SK-N-SH (cell line): ENCODE data around the gene RUFY4. TPM values are rescaled to one million over a fixed set of nuclear protein-coding genes. Genes with fewer than 3 reads are reported as not detected.

Experiments
- CTCF ChIA-PET: fragments of 300-600, 350-600 bp; formaldehyde crosslinking; extraction: SDS; loops from one replicate; lab custom pipeline; 2021; lab: Yijun Ruan, JAX
- POLR2A ChIA-PET: fragments of 350-600 bp; sonication (Branson Sonifier 250); formaldehyde crosslinking; extraction: SDS; loops from one replicate; lab custom pipeline; 2020; ENCODE audit warnings: antibody characterized with exemption, inconsistent platforms; lab: Yijun Ruan, JAX
- DNase-seq: peaks from one replicate; pipeline ENCODE4 v3.0.0; 2012
- H2AFZ ChIP-seq: fragments of 200-600 bp; sonication (generic); 2 replicates; pipeline ENCODE4 v1.8.1; 2016; ENCODE audit warnings: antibody characterized with exemption, mild to moderate bottlenecking, low read depth
- H3F3A ChIP-seq: fragments of 200-600 bp; sonication (generic); replicated peaks from 2 replicates; pipeline ENCODE3; 2016; ENCODE audit warnings: antibody characterized with exemption, mild to moderate bottlenecking; ENCODE audit not compliant: insufficient read depth
- H3K27ac ChIP-seq, 2 experiments: fragments of 200-500 bp in 1 of 2; fragments of 200-600 bp in 1 of 2; sonication (Bioruptor generic) in 1 of 2; sonication (generic), shearing (Covaris generic) in 1 of 2; 2 replicates each; pipeline versions ENCODE4 v1.5.1 to v1.6.1; 2014 to 2016; ENCODE audit warnings: low read depth in 2 of 2, inconsistent platforms in 1 of 2, low read length in 1 of 2, mild to moderate bottlenecking in 1 of 2, mixed read lengths in 1 of 2
- H3K27me3 ChIP-seq: fragments of 200-600 bp; sonication (generic), shearing (Covaris generic); 2 replicates; pipeline ENCODE4 v1.6.1; 2016; ENCODE audit warnings: mixed run types; ENCODE audit not compliant: insufficient read depth
- H3K36me3 ChIP-seq, 2 experiments: fragments of 200-500 bp in 1 of 2; fragments of 200-600 bp in 1 of 2; sonication (Bioruptor generic) in 1 of 2; sonication (generic) in 1 of 2; replicated peaks in 1 of 2; 2 replicates each; pipeline versions ENCODE3 to v1.5.1; 2014 to 2016; ENCODE audit warnings: low read length in 1 of 2, mild to moderate bottlenecking in 1 of 2; ENCODE audit not compliant: insufficient read depth in 2 of 2, control insufficient read depth in 1 of 2
- H3K4me1 ChIP-seq, 2 experiments: fragments of 200-500 bp in 1 of 2; fragments of 200-600 bp in 1 of 2; sonication (Bioruptor generic) in 1 of 2; sonication (generic), shearing (Covaris generic) in 1 of 2; 2 replicates each; pipeline versions ENCODE4 v1.5.1 to v1.6.1; 2014 to 2016; ENCODE audit warnings: low read depth in 1 of 2, low read length in 1 of 2, mixed run types in 1 of 2; ENCODE audit not compliant: insufficient read depth in 2 of 2, control insufficient read depth in 1 of 2
- H3K4me2 ChIP-seq: fragments of 200-600 bp; sonication (generic), shearing (Covaris generic); 2 replicates; pipeline ENCODE4 v1.6.1; 2017; ENCODE audit warnings: mixed run types
- H3K4me3 ChIP-seq, 2 experiments: fragments of 200-500 bp in 1 of 2; fragments of 200-600 bp in 1 of 2; sonication (Bioruptor generic) in 1 of 2; sonication (generic), shearing (Covaris generic) in 1 of 2; 2 replicates each; pipeline versions ENCODE4 v1.5.1 to v1.8.1; 2014 to 2016; ENCODE audit warnings: low read depth in 2 of 2, inconsistent platforms in 1 of 2, low read length in 1 of 2, mild to moderate bottlenecking in 1 of 2, mixed read lengths in 1 of 2, moderate library complexity in 1 of 2
- H3K79me2 ChIP-seq: fragments of 200-600 bp; sonication (generic); 2 replicates; pipeline ENCODE4 v1.8.1; 2017; ENCODE audit warnings: mild to moderate bottlenecking; ENCODE audit not compliant: insufficient read depth
- H3K9ac ChIP-seq: fragments of 200-600 bp; sonication (generic); 2 replicates; pipeline ENCODE4 v1.6.1; 2017; ENCODE audit warnings: mixed run types
- H3K9me2 ChIP-seq: fragments of 200-600 bp; sonication (generic); 2 replicates; pipeline ENCODE4 v1.6.1; 2017; ENCODE audit warnings: mixed run types
- H3K9me3 ChIP-seq: fragments of 200-600 bp; sonication (generic); 2 replicates; pipeline ENCODE4 v1.6.1; 2017; ENCODE audit warnings: mixed run types, mild to moderate bottlenecking, moderate library complexity
- H4K20me1 ChIP-seq: fragments of 200-600 bp; sonication (generic); 2 replicates; pipeline ENCODE4 v1.6.1; 2017; ENCODE audit warnings: mild to moderate bottlenecking, mixed run types; ENCODE audit not compliant: insufficient read depth
- CHD2 ChIP-seq: fragments of 150-350 bp; IDR thresholded peaks from 2 replicates; pipeline ENCODE4 v1.6.1; 2018; ENCODE audit warnings: low read length; ENCODE audit not compliant: partially characterized antibody
- ELF1 ChIP-seq: IDR thresholded peaks from 2 replicates; pipeline ENCODE4 v1.4.0; 2012
- EP300 ChIP-seq, 2 experiments: IDR thresholded peaks; 2 replicates each; pipeline versions ENCODE4 v1.4.0 to v1.6.1; 2012; ENCODE audit warnings: borderline replicate concordance in 1 of 2, low read depth in 1 of 2, low read length in 1 of 2
- EZH2phosphoT487 ChIP-seq: fragments of 200-600 bp; sonication (generic); IDR thresholded peaks from 2 replicates; pipeline ENCODE4 v1.6.1; 2017; ENCODE audit warnings: low read depth, mixed run types, mild to moderate bottlenecking, antibody characterized with exemption, moderate library complexity, borderline replicate concordance
- FOXJ3 ChIP-seq: sonication (generic); formaldehyde crosslinking; IDR thresholded peaks from 2 replicates; pipeline ENCODE4 v1.5.1; 2020; ENCODE audit warnings: mild to moderate bottlenecking, missing genetic modification reagents
- FOXM1 ChIP-seq: IDR thresholded peaks from 2 replicates; pipeline ENCODE4 v1.4.0; 2012; ENCODE audit warnings: low read depth, mild to moderate bottlenecking
- GABPA ChIP-seq: IDR thresholded peaks from 2 replicates; pipeline ENCODE4 v1.4.0; 2012; ENCODE audit warnings: low read depth, mild to moderate bottlenecking
- IRF3 ChIP-seq: fragments of 150-350 bp; IDR thresholded peaks from 2 replicates; pipeline ENCODE4 v1.6.1; 2016; ENCODE audit warnings: mild to moderate bottlenecking, low read depth, low read length
- MAX ChIP-seq: IDR thresholded peaks from 2 replicates; pipeline ENCODE4 v1.4.0; 2012; ENCODE audit warnings: low read depth
- MEF2A ChIP-seq: IDR thresholded peaks from 2 replicates; pipeline ENCODE4 v1.4.0; 2012; ENCODE audit warnings: low read depth, borderline replicate concordance
- MXI1 ChIP-seq: IDR thresholded peaks from 2 replicates; pipeline ENCODE4 v1.6.1; 2012; ENCODE audit warnings: mild to moderate bottlenecking, low read depth, low read length, improper control_type of control experiment
- POLR2AphosphoS5 ChIP-seq: IDR thresholded peaks from 2 replicates; pipeline ENCODE4 v1.6.1; 2012; ENCODE audit warnings: low read depth, low read length
- REST ChIP-seq: IDR thresholded peaks from 2 replicates; pipeline ENCODE4 v1.6.1; 2012; ENCODE audit warnings: mild to moderate bottlenecking, low read depth, low read length, moderate library complexity
- RFX5 ChIP-seq: IDR thresholded peaks from 2 replicates; pipeline ENCODE4 v1.6.1; 2012; ENCODE audit warnings: mild to moderate bottlenecking, improper control_type of control experiment, low read length
- RXRA ChIP-seq: IDR thresholded peaks from 2 replicates; pipeline ENCODE4 v1.4.0; 2012; ENCODE audit warnings: low read depth, mild to moderate bottlenecking, borderline replicate concordance
- TAF1 ChIP-seq: IDR thresholded peaks from 2 replicates; pipeline ENCODE4 v1.6.1; 2012; ENCODE audit warnings: low read depth, mild to moderate bottlenecking, low read length, moderate library complexity, borderline replicate concordance
- TEAD4 ChIP-seq: IDR thresholded peaks from 2 replicates; pipeline ENCODE4 v1.4.0; 2012; ENCODE audit warnings: mild to moderate bottlenecking, borderline replicate concordance; ENCODE audit not compliant: insufficient read depth
- USF1 ChIP-seq: IDR thresholded peaks from 2 replicates; pipeline ENCODE4 v1.4.0; 2012; ENCODE audit warnings: low read depth, borderline replicate concordance
- YY1 ChIP-seq: IDR thresholded peaks from 2 replicates; pipeline ENCODE4 v1.4.0; 2012; ENCODE audit warnings: low read depth, mild to moderate bottlenecking
- WGBS: methylation state at CpG from one replicate; pipeline ENCODE4 v1.1.6; 2017; ENCODE audit warnings: low lambda C conversion rate; 5-methylcytosine and 5-hydroxymethylcytosine counted together
- polyA plus RNA-seq, 3 experiments: library from polyadenylated mRNA; depleted of rRNA; stranded (reverse); fragments of >200 nt; gene quantifications; 2 replicates each; pipeline ENCODE4 v1.2.3, GENCODE V29; 2012

The RUFY4 gene
- polyA plus RNA-seq, 1 of the 3 experiments (the other 2 are of a cell fraction), result not detected

GRCh38 chr2:218127929-218128455 lies 58.9 kb downstream of the RUFY4 start:
- Histone ChIP-seq H3K4me2 (no peak overlapping the region), H3K4me1 (no peaks in the 10 kb centered on the region), H4K20me1 (no peaks in the 10 kb centered on the region), H3K36me3 (no peaks in the 10 kb centered on the region), H3K9ac (no peak overlapping the region), H3F3A (no peaks in the 10 kb centered on the region), H3K79me2 (no peaks in the 10 kb centered on the region), H3K4me3 (no peak overlapping the region), H3K27me3 (peaks cover 18% of the 10 kb centered on the region), H3K9me3 (no peaks in the 10 kb centered on the region), H3K9me2 (no peaks in the 10 kb centered on the region), H3K27ac (no peak overlapping the region), H2AFZ (no peak overlapping the region)
- CTCF ChIA-PET, result interaction anchor here (0.6 kb wide), 1 partner anchor 244 kb away, joined by 3 read pairs; no protein-coding TSS in a partner anchor
- POLR2A ChIA-PET, result no interaction called here
- WGBS, result 33% methylated on average over 3 of the region's 3 CpGs
- no peak for DNase-seq
- TF ChIP-seq MXI1 (no peak), EZH2phosphoT487 (no peak), EP300 (IDR thresholded peaks at IDR 0.05; ENCODE audit: borderline replicate concordance in 1 of 2, low read depth in 1 of 2, low read length in 1 of 2) (no peak), FOXM1 (no peak), MEF2A (no peak), TEAD4 (no peak), USF1 (no peak), REST (no peak), YY1 (no peak), FOXJ3 (CRISPR knock-in tag) (no peak), GABPA (no peak)

GRCh38 chr2:218128781-218129457 lies 59.9 kb downstream of the RUFY4 start:
- Histone ChIP-seq H3K36me3 (no peaks in the 10 kb centered on the region), H3K4me1 (no peaks in the 10 kb centered on the region), H3K9me3 (no peaks in the 10 kb centered on the region), H3K9ac (no peak overlapping the region), H3K27ac (no peak overlapping the region), H3F3A (no peaks in the 10 kb centered on the region), H2AFZ (no peak overlapping the region), H3K4me2 (no peak overlapping the region), H3K27me3 (peaks cover 19% of the 10 kb centered on the region), H3K4me3 (no peak overlapping the region), H3K9me2 (no peaks in the 10 kb centered on the region), H3K79me2 (no peaks in the 10 kb centered on the region), H4K20me1 (no peaks in the 10 kb centered on the region)
- no peak for DNase-seq
- CTCF ChIA-PET, result no interaction called here
- POLR2A ChIA-PET, result no interaction called here
- WGBS, result 55% methylated on average over 6 of the region's 6 CpGs
- TF ChIP-seq CHD2 (no peak), ELF1 (no peak), TAF1 (no peak), RXRA (no peak), TEAD4 (no peak), RFX5 (no peak), GABPA (no peak), IRF3 (no peak), POLR2AphosphoS5 (no peak), MAX (no peak)
